Fibroblast of lung (primary cell): ENCODE results near the gene WDFY2. TPM values are rescaled to one million over a fixed set of nuclear protein-coding genes. Genes with fewer than 3 reads are reported as not detected.

ENCODE experiments used
- DNase-seq, 2 donors: peaks; one replicate each; pipeline versions ENCODE4 v3.0.0 to v3.0.0-alpha.2; 2010; ENCODE audit warnings: low read depth in 2 of 2
- H2AFZ ChIP-seq: 2 replicates; pipeline ENCODE4 v1.5.1; 2012; ENCODE audit warnings: low read length, control low read depth, inconsistent platforms
- H3K27ac ChIP-seq: 2 replicates; pipeline ENCODE4 v1.5.1; 2011; ENCODE audit warnings: low read length, control low read depth; ENCODE audit not compliant: insufficient read depth
- H3K27me3 ChIP-seq: 2 replicates; pipeline ENCODE4 v1.5.1; 2011; ENCODE audit warnings: mild to moderate bottlenecking, low read length; ENCODE audit not compliant: control insufficient read depth, insufficient read depth
- H3K36me3 ChIP-seq: 2 replicates; pipeline ENCODE4 v1.5.1; 2011; ENCODE audit warnings: low read length; ENCODE audit not compliant: control insufficient read depth, insufficient read depth
- H3K4me1 ChIP-seq: 2 replicates; pipeline ENCODE4 v1.5.1; 2011; ENCODE audit warnings: low read length; ENCODE audit not compliant: control insufficient read depth, insufficient read depth; ENCODE audit errors: extremely low read depth
- H3K4me2 ChIP-seq: 2 replicates; pipeline ENCODE4 v1.5.1; 2011; ENCODE audit warnings: low read length, control low read depth; ENCODE audit not compliant: insufficient read depth; ENCODE audit errors: extremely low read depth
- H3K4me3 ChIP-seq, 4 experiments: fragments of 200-600 bp in 1 of 4; sonication (generic) in 1 of 4; replicated peaks in 1 of 4; 2 replicates each; pipeline ENCODE4 v1.5.1; 2011 to 2016; ENCODE audit warnings: low read length in 4 of 4, low read depth in 3 of 4, mild to moderate bottlenecking in 3 of 4, control low read depth in 2 of 4, inconsistent platforms in 1 of 4, mixed read lengths in 1 of 4; ENCODE audit not compliant: insufficient read depth in 1 of 4; ENCODE audit errors: control extremely low read depth in 1 of 4
- H3K79me2 ChIP-seq: 2 replicates; pipeline ENCODE4 v1.5.1; 2012; ENCODE audit warnings: mild to moderate bottlenecking, low read length, inconsistent platforms; ENCODE audit not compliant: control insufficient read depth, insufficient read depth
- H3K9ac ChIP-seq: 2 replicates; pipeline ENCODE4 v1.5.1; 2011; ENCODE audit warnings: mild to moderate bottlenecking, low read length, control low read depth; ENCODE audit not compliant: insufficient read depth
- H3K9me3 ChIP-seq: 2 replicates; pipeline ENCODE4 v1.5.1; 2012; ENCODE audit warnings: low read depth, low read length; ENCODE audit not compliant: control insufficient read depth, insufficient read depth
- H4K20me1 ChIP-seq: 2 replicates; pipeline ENCODE4 v1.5.1; 2011; ENCODE audit warnings: low read length; ENCODE audit not compliant: control insufficient read depth, insufficient read depth; ENCODE audit errors: extremely low read depth
- EZH2 ChIP-seq: IDR thresholded peaks from 2 replicates; pipeline ENCODE4 v1.5.1; 2012; ENCODE audit warnings: low read length, control low read depth, mild to moderate bottlenecking; ENCODE audit errors: missing control alignments
- polyA plus RNA-seq, 2 donors: library from polyadenylated mRNA; depleted of rRNA in 1 of 2; stranded (reverse) in 1 of 2; unstranded in 1 of 2; fragments of >200 nt; gene quantifications; 2 replicates each; pipeline ENCODE4 v1.2.1, GENCODE V29; 2011 to 2012; ENCODE audit warnings: missing spikeins in 1 of 2
- total RNA-seq: library from RNA; depleted of rRNA; stranded (reverse); fragments of >200 nt; gene quantifications from 2 replicates; pipeline ENCODE4 v1.2.1, GENCODE V29; 2014
- TF ChIP-seq, protein P1 (sequence below), 2 donors: IDR thresholded peaks in 1 of 2; conservative IDR thresholded peaks in 1 of 2; 1 replicate in 1 of 2; 2 replicates in 1 of 2; pipeline ENCODE4 v1.5.1; 2011 to 2012; ENCODE audit warnings: low read length in 2 of 2, control low read depth in 1 of 2, inconsistent platforms in 1 of 2, low read depth in 1 of 2, mild to moderate bottlenecking in 1 of 2

WDFY2 gene
- total and polyA plus RNA-seq, 2 donors (not counting 1 experiment from before 2014, with no cell fraction given), result 4.9 to 9.2 TPM

DNA sequence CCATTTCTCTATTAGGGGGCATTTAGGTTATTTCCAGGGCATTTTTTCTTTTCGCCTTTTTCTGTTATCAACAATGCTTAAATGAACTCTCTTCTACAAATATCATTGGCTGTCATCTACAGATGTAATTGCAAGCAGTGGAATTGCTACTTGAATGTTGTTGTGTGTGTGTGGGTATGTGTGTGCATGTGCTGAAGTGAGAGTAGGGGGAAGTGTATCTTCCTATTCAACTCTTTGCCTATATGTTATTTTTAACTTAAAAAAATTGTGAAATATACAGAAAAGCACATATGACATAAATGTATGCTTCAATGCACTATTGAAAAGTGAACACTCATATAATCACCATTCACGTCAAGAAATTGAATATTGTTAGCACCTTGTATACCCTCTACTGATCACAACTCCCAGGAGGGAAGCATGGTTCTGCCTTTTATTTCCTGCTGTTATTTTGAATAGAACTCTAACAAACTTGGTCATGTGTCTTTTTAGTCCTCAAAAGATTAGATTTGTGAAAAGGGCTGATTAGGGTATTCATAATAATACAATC is 24.7 kb downstream of the WDFY2 start:
- Histone ChIP-seq H3K36me3 (no peaks in the 10 kb centered on the region), H3K27me3 (no peaks in the 10 kb centered on the region), H3K4me1 (peaks cover 2% of the 10 kb centered on the region), H3K4me2 (no peak overlapping the region), H3K27ac (no peak overlapping the region), H2AFZ (no peak overlapping the region), H3K79me2 (peaks cover 47% of the 10 kb centered on the region), H4K20me1 (no peaks in the 10 kb centered on the region), H3K9me3 (no peaks in the 10 kb centered on the region), H3K4me3 (no peak overlapping the region), H3K9ac (no peak overlapping the region)
- DNase-seq, result no peak
- TF ChIP-seq, protein P1, sequence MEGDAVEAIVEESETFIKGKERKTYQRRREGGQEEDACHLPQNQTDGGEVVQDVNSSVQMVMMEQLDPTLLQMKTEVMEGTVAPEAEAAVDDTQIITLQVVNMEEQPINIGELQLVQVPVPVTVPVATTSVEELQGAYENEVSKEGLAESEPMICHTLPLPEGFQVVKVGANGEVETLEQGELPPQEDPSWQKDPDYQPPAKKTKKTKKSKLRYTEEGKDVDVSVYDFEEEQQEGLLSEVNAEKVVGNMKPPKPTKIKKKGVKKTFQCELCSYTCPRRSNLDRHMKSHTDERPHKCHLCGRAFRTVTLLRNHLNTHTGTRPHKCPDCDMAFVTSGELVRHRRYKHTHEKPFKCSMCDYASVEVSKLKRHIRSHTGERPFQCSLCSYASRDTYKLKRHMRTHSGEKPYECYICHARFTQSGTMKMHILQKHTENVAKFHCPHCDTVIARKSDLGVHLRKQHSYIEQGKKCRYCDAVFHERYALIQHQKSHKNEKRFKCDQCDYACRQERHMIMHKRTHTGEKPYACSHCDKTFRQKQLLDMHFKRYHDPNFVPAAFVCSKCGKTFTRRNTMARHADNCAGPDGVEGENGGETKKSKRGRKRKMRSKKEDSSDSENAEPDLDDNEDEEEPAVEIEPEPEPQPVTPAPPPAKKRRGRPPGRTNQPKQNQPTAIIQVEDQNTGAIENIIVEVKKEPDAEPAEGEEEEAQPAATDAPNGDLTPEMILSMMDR (conservative IDR thresholded peaks at IDR 0.05 in 1 of 2, IDR thresholded peaks at IDR 0.05 in 1 of 2; ENCODE audit: low read depth in 1 of 2, low read length in 2 of 2), result no peak
- TF ChIP-seq EZH2, result no peak

DNA sequence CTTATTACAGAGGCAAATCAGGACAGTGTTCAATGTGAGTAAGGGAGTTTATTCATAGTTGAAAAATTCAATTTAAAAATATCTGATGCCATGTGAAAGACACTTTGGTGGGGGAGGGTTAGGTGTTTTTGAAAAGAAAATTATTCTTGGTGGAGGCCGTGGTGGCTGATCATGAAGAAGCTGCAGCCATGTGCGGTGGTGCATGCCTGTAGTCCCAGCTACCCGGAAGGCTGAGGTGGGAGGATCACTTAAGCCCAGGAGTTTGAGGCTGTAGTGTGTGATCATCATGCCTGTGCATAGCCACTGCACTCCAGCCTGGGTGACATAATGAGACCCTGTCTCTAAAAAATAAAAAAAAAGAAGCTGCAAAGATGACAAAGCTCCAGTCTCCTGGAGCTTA is 28.6 kb downstream of the WDFY2 start:
- Histone ChIP-seq H3K27me3 (no peaks in the 10 kb centered on the region), H3K27ac (no peak overlapping the region), H4K20me1 (no peaks in the 10 kb centered on the region), H3K9ac (no peak overlapping the region), H3K36me3 (no peaks in the 10 kb centered on the region), H3K9me3 (no peaks in the 10 kb centered on the region), H3K4me1 (peaks cover 2% of the 10 kb centered on the region), H3K4me2 (no peak overlapping the region), H3K4me3 (no peak overlapping the region), H3K79me2 (peaks cover 44% of the 10 kb centered on the region), H2AFZ (no peak overlapping the region)
- DNase-seq, result no peak
- TF ChIP-seq, protein P1 (conservative IDR thresholded peaks at IDR 0.05 in 1 of 2, IDR thresholded peaks at IDR 0.05 in 1 of 2; ENCODE audit: low read depth in 1 of 2, low read length in 2 of 2), result no peak
- TF ChIP-seq EZH2, result no peak

- Histone ChIP-seq H3K79me2 (peaks cover 47% of the 10 kb centered on the region), H3K36me3 (no peaks in the 10 kb centered on the region), H2AFZ (no peak overlapping the region), H3K27me3 (no peaks in the 10 kb centered on the region), H4K20me1 (no peaks in the 10 kb centered on the region), H3K4me2 (no peak overlapping the region), H3K27ac (no peak overlapping the region), H3K9me3 (no peaks in the 10 kb centered on the region), H3K4me3 (no peak overlapping the region), H3K4me1 (peaks cover 2% of the 10 kb centered on the region), H3K9ac (no peak overlapping the region)
- no peak for DNase-seq
- TF ChIP-seq, protein P1 (conservative IDR thresholded peaks at IDR 0.05 in 1 of 2, IDR thresholded peaks at IDR 0.05 in 1 of 2; ENCODE audit: low read depth in 1 of 2, low read length in 2 of 2), result no peak
- TF ChIP-seq EZH2, result no peak
Measured at GRCh38 chr13:51613535-51613934, 29.3 kb downstream of the WDFY2 start.
